GM06990 (cell line): ENCODE measurements around the gene PGPEP1.

Source experiments
- DNase-seq: peaks from one replicate; pipeline ENCODE4 v3.0.0-alpha.2; 2011; ENCODE audit not compliant: insufficient read length; ENCODE audit errors: extremely low read depth
- H3K27me3 ChIP-seq: replicated peaks from 2 replicates; pipeline ENCODE4 v1.6.0; 2011; ENCODE audit warnings: low read length; ENCODE audit not compliant: control insufficient read depth, insufficient read depth
- H3K36me3 ChIP-seq: 2 replicates; pipeline ENCODE4 v1.5.1; 2011; ENCODE audit warnings: low read length; ENCODE audit not compliant: control insufficient read depth, insufficient read depth
- H3K4me3 ChIP-seq: replicated peaks from 2 replicates; pipeline ENCODE4 v1.5.1; 2011; ENCODE audit warnings: low read depth, mild to moderate bottlenecking, control low read depth, low read length
- CTCF ChIP-seq: IDR thresholded peaks from 2 replicates; pipeline ENCODE4 v1.5.1; 2011; ENCODE audit warnings: low read length, control low read depth, mild to moderate bottlenecking, inconsistent platforms; ENCODE audit not compliant: insufficient read depth, poor library complexity, severe bottlenecking

Gene PGPEP1

GRCh38 chr19:18412610-18413239 is 72.3 kb downstream of the PGPEP1 start:
- H3K27me3 ChIP-seq = no peaks in the 10 kb centered on the region
- no peaks in the 10 kb centered on the region for H3K36me3 ChIP-seq
- TF ChIP-seq CTCF = no peak
- no peak overlapping the region for H3K4me3 ChIP-seq
- no peak for DNase-seq

DNA sequence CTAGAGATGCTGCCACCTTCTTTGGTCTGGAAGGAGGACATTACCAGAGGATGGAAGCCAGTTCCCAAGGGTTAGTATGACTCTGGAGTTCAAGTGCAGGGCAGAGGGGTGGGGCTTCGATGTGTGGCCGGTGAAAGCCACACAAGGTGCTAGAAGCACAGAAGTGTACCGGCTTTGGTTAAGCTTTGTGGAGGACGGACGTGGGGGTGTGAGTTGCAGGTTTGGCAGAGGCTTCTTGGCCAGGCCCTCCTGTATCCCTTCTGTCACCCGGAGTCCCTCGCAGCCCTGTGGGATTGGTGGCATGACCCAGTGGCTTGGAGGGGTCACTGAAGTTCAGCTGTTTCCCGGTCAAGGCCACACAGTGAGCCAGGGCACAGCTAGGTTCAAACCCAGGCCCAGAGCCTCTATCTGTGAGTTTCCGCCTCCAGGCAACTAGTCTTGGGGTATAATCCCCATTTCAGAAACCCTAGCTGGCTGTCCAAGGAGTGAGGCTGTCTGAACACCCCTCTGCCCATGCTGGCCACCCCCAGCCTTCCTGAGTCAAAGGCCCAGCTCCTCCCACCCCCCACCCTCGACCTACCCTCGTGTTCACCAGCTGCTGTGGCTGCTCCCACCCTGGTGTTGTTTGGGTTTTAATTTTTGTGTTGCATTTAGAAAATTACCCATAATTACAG is 74.2 kb downstream of the PGPEP1 start:
- no peaks in the 10 kb centered on the region for H3K27me3 ChIP-seq
- no peak for TF ChIP-seq CTCF
- H3K4me3 ChIP-seq = no peak overlapping the region
- H3K36me3 ChIP-seq = no peaks in the 10 kb centered on the region
- DNase-seq = no peak

DNA sequence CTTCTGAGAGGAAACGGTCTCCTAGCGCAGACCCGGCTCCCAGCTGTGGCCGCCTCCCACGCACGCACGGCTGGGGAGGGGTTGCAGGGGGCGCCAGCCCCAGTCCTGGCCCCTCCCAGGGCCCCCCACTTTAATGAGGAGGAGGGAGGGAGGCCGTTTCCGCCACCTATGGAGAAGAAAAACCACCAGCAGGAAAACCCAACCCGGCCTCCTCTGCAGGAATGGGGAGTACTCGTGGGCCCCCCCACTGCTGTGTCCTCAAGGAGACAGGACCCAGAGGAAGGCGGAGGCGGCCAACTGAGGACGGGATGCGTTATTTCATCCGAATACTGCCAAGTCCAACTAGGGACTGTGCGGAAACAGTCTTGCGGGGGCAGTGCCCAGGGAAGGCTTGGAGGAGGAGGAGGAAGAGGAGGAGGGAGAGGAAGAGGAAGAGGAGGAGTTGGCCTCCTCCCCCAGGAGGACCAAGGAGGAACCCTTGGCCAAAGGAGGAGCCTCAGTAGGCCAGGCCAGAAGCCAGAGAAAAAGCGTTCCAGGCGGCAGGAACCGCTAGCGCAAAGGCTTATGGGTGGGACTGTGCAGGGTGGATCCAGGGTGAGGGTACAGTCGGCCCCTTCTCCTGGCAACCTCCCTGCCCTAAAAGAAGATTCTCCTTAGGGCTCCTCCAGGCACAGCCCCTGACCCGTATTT is 74.9 kb downstream of the PGPEP1 start:
- Histone ChIP-seq H3K4me3 (no peak overlapping the region), H3K36me3 (no peaks in the 10 kb centered on the region)
- DNase-seq = no peak

DNA sequence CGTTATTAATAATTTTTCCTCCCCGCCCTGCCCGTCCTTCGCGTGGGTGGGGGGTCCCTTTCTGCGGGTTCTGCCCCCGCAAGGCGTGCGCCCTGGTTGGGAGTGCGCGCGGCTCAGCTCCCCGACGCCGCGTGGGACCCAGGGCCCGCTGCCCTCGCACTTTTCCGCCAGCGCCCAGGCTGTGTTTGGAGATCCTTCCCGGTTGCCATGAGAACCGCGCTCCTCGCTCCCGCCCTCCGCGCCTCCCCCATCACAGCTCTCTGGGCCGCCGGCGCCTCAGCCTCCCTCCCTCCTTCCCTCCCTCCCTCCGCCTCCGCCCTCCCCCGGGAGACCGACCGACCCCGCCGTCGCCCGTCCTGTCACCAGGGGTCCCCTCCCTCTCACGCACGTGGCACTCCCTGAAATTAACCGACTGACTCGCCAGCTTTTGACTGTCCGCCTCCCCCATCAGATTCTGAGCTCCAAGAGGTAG is 76.4 kb downstream of the PGPEP1 start:
- no peaks in the 10 kb centered on the region for H3K27me3 ChIP-seq
- DNase-seq = peak; percentile 82
- H3K4me3 ChIP-seq = peak overlapping the region; percentile 33
- H3K36me3 ChIP-seq = no peaks in the 10 kb centered on the region
- TF ChIP-seq CTCF = no peak

More for the DNA sequence above, 74.9 kb downstream of the PGPEP1 start:
- no peaks in the 10 kb centered on the region for H3K27me3 ChIP-seq
- no peak for TF ChIP-seq CTCF

- H3K27me3 ChIP-seq = no peaks in the 10 kb centered on the region
- DNase-seq = peak; percentile 76
- H3K36me3 ChIP-seq = no peaks in the 10 kb centered on the region
- peak overlapping the region; percentile 33 for H3K4me3 ChIP-seq
- no peak for TF ChIP-seq CTCF
Measured at GRCh38 chr19:18417250-18418028, 77.0 kb downstream of the PGPEP1 start.
